Activated CD4-positive, alpha-beta T cell treated with anti-CD3 and anti-CD28 coated beads, Interleukin-2, amount 50 U/mL, for 48 hours (primary cell): ENCODE results near the gene ARHGEF1.

Experiments used
- DNase-seq, 2 experiments: peaks; one replicate each; pipeline ENCODE4 v3.0.0-alpha.2; 2020

The ARHGEF1 gene

GRCh38 chr19:41882568-41883462 is at the start of gene ARHGEF1:
ARHGEF1 (plus strand) TSS chr19:41883184; CDS start chr19:41888083, 4,899 bp downstream.
- DNase-seq = peak; percentile 63 to 67

- DNase-seq = no peak
These were observed 44.8 kb upstream of the ARHGEF1 start for GRCh38 chr19:41837981-41838708.

- DNase-seq = no peak
These were observed 43.8 kb upstream of the ARHGEF1 start for GRCh38 chr19:41839211-41839610.

- no peak for DNase-seq
These were observed 39.6 kb upstream of the ARHGEF1 start for GRCh38 chr19:41843371-41843770.

GRCh38 chr19:41844601-41845000 is 38.4 kb upstream of the ARHGEF1 start, which contains the start of gene LYPD4:
LYPD4 (minus strand) TSS chr19:41844683; CDS start chr19:41839285, 5,398 bp downstream.
- DNase-seq = no peak

GRCh38 chr19:41845001-41845050 is 38.2 kb upstream of the ARHGEF1 start, which contains the start of gene DMRTC2:
DMRTC2 (plus strand) TSS chr19:41845042; CDS start chr19:41847429, 2,387 bp downstream.
- no peak for DNase-seq

GRCh38 chr19:41845051-41845590 is 37.9 kb upstream of the ARHGEF1 start:
- no peak for DNase-seq

- no peak for DNase-seq
These were observed 35.5 kb upstream of the ARHGEF1 start for GRCh38 chr19:41847351-41848105.

GRCh38 chr19:41848666-41849065 is 34.3 kb upstream of the ARHGEF1 start:
- DNase-seq = no peak

GRCh38 chr19:41849067-41849466 is 33.9 kb upstream of the ARHGEF1 start:
- no peak for DNase-seq

GRCh38 chr19:41850381-41850780 is 32.6 kb upstream of the ARHGEF1 start:
- DNase-seq = no peak

- no peak for DNase-seq
These were observed 31.5 kb upstream of the ARHGEF1 start for GRCh38 chr19:41851456-41851855.

GRCh38 chr19:41853344-41853743 is 29.6 kb upstream of the ARHGEF1 start:
- DNase-seq = no peak

- no peak for DNase-seq
These were observed 29.2 kb upstream of the ARHGEF1 start for GRCh38 chr19:41853768-41854167.

GRCh38 chr19:41859213-41859617 is 23.8 kb upstream of the ARHGEF1 start:
- no peak for DNase-seq

- peak; percentile 98 to 99 for DNase-seq
These were observed 23.2 kb upstream of the ARHGEF1 start, which contains the start of gene RPS19 for GRCh38 chr19:41859618-41860418. RPS19 (plus strand) TSS chr19:41860255; CDS start chr19:41860775, 520 bp downstream.

- DNase-seq = peak in 1 of 2 experiments; percentile 47
These were observed 22.4 kb upstream of the ARHGEF1 start for GRCh38 chr19:41860419-41861115.

- no peak for DNase-seq
These were observed 21.7 kb upstream of the ARHGEF1 start for GRCh38 chr19:41861116-41861768.

GRCh38 chr19:41861846-41862245 is 21.1 kb upstream of the ARHGEF1 start:
- DNase-seq = peak in 1 of 2 experiments; percentile 20

GRCh38 chr19:41862445-41862986 is 20.5 kb upstream of the ARHGEF1 start:
- DNase-seq = peak in 1 of 2 experiments; percentile 11
